ENCODE results near the gene NTSR2.

Gene NTSR2

DNA sequence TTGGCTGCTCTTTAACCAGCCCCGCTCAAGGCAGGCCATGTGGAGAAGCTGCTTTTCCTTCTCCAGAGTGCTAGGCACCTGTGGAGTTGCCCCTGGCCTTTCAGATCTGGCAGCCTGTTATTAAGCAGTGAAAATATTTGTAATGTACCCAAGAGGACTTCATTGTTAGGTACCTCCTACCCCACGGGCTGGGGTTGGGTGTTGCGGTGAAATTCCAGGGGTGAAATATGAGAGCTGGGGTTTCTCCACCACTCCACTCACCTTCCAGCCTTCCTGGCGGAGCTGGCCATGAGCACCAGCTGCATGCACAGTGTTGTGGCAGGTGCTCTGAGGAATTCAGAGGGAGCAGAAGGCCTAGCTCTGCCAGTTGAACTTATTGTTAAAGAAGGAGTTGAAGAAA, 39.1 kb downstream of the NTSR2 start:
- TF ChIP-seq, protein P1, sequence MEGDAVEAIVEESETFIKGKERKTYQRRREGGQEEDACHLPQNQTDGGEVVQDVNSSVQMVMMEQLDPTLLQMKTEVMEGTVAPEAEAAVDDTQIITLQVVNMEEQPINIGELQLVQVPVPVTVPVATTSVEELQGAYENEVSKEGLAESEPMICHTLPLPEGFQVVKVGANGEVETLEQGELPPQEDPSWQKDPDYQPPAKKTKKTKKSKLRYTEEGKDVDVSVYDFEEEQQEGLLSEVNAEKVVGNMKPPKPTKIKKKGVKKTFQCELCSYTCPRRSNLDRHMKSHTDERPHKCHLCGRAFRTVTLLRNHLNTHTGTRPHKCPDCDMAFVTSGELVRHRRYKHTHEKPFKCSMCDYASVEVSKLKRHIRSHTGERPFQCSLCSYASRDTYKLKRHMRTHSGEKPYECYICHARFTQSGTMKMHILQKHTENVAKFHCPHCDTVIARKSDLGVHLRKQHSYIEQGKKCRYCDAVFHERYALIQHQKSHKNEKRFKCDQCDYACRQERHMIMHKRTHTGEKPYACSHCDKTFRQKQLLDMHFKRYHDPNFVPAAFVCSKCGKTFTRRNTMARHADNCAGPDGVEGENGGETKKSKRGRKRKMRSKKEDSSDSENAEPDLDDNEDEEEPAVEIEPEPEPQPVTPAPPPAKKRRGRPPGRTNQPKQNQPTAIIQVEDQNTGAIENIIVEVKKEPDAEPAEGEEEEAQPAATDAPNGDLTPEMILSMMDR (IDR thresholded peaks at IDR 0.05; ENCODE audit: unreplicated experiment in 3 of 3): no peak
- no peaks in the 10 kb centered on the region for H3K27me3 Mint-ChIP-seq (ENCODE audit: low read depth)
- H3K36me3 Mint-ChIP-seq (ENCODE audit: low read depth): peaks cover 79% of the 10 kb centered on the region
- peaks cover 2% of the 10 kb centered on the region for H3K9me3 Mint-ChIP-seq
- H3K4me3 Mint-ChIP-seq: no peak overlapping the region
- no peaks in the 10 kb centered on the region for H3K4me1 Mint-ChIP-seq
- no peak overlapping the region for H3K27ac Mint-ChIP-seq

DNA sequence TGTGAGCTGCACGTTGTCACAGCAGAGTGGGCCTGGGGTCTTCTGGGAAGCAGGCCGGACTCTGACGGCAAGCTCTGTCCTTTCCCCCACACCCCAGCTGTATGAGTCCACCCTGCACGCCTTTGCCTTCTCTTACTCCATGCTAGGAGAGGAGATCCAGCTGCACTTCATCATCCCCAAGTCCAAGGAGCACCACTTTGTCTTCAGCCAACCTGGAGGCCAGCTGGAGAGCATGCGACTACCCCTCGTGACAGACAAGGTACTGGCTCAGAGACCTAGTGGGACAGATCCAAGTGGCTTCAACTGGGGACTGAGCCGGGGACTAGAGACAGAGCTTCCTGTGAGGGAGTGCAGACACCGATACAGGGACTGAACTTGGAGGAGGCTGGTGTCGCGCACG, 40.1 kb downstream of the NTSR2 start:
- no peak overlapping the region for H3K27ac Mint-ChIP-seq
- peaks cover 82% of the 10 kb centered on the region for H3K36me3 Mint-ChIP-seq (ENCODE audit: low read depth)
- peaks cover 2% of the 10 kb centered on the region for H3K9me3 Mint-ChIP-seq
- TF ChIP-seq, protein P1 (IDR thresholded peaks at IDR 0.05; ENCODE audit: unreplicated experiment in 3 of 3): no peak
- H3K4me3 Mint-ChIP-seq: no peak overlapping the region
- no peaks in the 10 kb centered on the region for H3K27me3 Mint-ChIP-seq (ENCODE audit: low read depth)
- no peaks in the 10 kb centered on the region for H3K4me1 Mint-ChIP-seq

DNA sequence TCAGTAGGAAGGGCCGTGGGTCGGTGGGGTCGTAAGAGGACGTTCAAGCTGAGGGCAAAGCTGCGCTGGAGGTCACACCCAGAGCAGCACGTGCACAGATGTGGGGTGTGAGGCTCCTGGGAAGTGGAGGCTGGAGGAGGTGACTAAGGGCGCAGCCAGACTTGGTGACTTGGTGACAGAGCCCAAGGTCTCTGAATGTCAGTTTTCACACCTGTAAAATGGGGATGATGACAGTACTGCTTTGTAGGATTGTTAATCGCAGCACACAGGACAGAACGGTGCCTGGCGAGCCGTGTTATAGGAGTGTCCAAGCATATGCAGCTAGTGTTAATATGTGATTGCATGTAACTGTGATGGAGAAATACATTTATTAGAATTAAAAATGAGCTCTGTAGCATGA, 40.8 kb downstream of the NTSR2 start:
- Mint-ChIP-seq H3K4me3 (no peak overlapping the region), H3K27me3 (ENCODE audit: low read depth) (no peaks in the 10 kb centered on the region), H3K9me3 (peaks cover 2% of the 10 kb centered on the region), H3K27ac (no peak overlapping the region), H3K36me3 (ENCODE audit: low read depth) (peaks cover 78% of the 10 kb centered on the region), H3K4me1 (no peaks in the 10 kb centered on the region)
- TF ChIP-seq, protein P1 (IDR thresholded peaks at IDR 0.05; ENCODE audit: unreplicated experiment in 3 of 3): no peak

DNA sequence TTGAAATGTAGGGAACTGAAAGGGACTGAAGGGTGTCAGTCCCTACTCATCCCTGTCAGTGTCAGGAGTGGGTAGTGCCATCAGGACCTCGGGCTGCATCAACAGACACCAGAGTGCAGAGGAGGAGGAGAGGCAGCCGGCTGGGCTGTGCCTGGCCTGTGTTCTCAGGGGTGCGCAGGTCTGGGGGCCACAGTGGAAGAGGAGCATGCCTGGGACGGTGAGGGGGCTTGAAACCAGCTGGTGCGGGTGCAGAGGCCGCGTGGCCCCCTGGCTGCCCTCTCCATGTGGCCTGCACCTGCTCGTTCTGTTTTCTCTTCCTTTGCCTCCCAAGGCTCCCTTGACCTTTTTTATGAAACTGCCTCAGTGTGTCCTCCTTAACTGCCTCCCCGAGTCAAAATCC, 41.3 kb downstream of the NTSR2 start:
- Mint-ChIP-seq H3K27me3 (ENCODE audit: low read depth) (no peaks in the 10 kb centered on the region), H3K4me1 (no peaks in the 10 kb centered on the region), H3K27ac (no peak overlapping the region), H3K36me3 (ENCODE audit: low read depth) (peaks cover 79% of the 10 kb centered on the region), H3K9me3 (peaks cover 2% of the 10 kb centered on the region), H3K4me3 (no peak overlapping the region)
- TF ChIP-seq, protein P1 (IDR thresholded peaks at IDR 0.05; ENCODE audit: unreplicated experiment in 3 of 3): no peak

DNA sequence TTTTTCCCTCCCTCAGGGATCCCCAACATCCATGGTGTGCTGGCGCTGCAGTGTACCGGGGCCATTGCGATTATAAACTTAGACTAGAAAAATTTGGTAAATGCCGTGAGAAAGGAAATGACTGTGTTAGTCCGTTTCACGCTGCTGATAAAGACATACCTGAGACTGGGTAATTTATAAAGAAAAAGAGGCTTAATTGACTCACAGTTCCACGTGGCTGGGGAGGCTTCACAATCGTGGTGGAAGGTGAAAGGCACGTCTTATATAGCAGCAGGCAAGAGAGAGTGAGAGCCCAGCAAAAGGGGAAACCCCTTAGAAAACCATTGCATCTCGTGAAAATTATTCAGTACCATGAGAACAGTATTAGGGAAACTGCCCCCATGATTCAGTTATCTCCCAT, 44.3 kb downstream of the NTSR2 start:
- Mint-ChIP-seq H3K27ac (no peak overlapping the region), H3K36me3 (ENCODE audit: low read depth) (peaks cover 65% of the 10 kb centered on the region), H3K9me3 (peaks cover 2% of the 10 kb centered on the region), H3K27me3 (ENCODE audit: low read depth) (no peaks in the 10 kb centered on the region), H3K4me1 (no peaks in the 10 kb centered on the region), H3K4me3 (no peak overlapping the region)
- TF ChIP-seq, protein P1 (IDR thresholded peaks at IDR 0.05; ENCODE audit: unreplicated experiment in 3 of 3): no peak

- no peak overlapping the region for H3K4me3 Mint-ChIP-seq
These were observed 45.1 kb downstream of the NTSR2 start for GRCh38 chr2:11624893-11625292.

More at GRCh38 chr2:11624893-11625292, 45.1 kb downstream of the NTSR2 start:
- TF ChIP-seq, protein P1 (IDR thresholded peaks at IDR 0.05; ENCODE audit: unreplicated experiment in 3 of 3): no peak
- no peaks in the 10 kb centered on the region for H3K4me1 Mint-ChIP-seq
- no peak overlapping the region for H3K27ac Mint-ChIP-seq
- H3K27me3 Mint-ChIP-seq (ENCODE audit: low read depth): no peaks in the 10 kb centered on the region
- H3K9me3 Mint-ChIP-seq: peaks cover 2% of the 10 kb centered on the region
- peaks cover 66% of the 10 kb centered on the region for H3K36me3 Mint-ChIP-seq (ENCODE audit: low read depth)
